Measurements from ENCODE around the gene PDZRN4.

- TF ChIP-seq CTCF (IDR thresholded peaks at IDR 0.05), result no peak
- TF ChIP-seq POLR2A (IDR thresholded peaks at IDR 0.05), result no peak
These were observed 357.6 kb downstream of the PDZRN4 start for GRCh38 chr12:41545761-41546160.

Measured in Peyer's patch (tissue), 4 donors.